GM21423 (cell line): ENCODE results near the gene HHATL.

ENCODE experiments used
- ATAC-seq: cut with Tn5 transposase; IDR thresholded peaks from one replicate; pipeline ENCODE4 v1.9.1; 2021; ENCODE audit warnings: mild to moderate bottlenecking, moderate library complexity; ENCODE audit not compliant: unreplicated experiment

Gene HHATL

DNA sequence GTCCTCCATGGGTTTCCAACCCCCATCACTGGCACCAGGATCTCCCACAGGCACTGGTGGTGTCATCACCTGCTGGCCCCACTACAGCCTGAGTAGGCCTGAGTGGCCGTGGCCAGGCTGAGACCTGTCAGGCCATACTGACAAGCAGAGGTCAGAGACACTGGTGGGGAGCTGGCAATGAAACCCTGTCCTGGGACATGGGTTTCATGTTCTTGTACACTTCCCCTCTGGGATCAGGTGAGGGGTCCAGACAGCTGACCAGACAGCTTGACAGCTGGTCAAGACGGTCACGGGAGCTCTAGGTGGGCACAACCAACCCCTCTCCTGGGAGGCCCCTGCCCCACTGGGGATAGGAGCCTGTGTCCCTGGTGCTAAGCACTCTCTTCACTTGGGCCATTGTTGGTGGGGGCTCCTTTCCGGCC, 36.0 kb downstream of the HHATL start:
- ATAC-seq: no peak

DNA sequence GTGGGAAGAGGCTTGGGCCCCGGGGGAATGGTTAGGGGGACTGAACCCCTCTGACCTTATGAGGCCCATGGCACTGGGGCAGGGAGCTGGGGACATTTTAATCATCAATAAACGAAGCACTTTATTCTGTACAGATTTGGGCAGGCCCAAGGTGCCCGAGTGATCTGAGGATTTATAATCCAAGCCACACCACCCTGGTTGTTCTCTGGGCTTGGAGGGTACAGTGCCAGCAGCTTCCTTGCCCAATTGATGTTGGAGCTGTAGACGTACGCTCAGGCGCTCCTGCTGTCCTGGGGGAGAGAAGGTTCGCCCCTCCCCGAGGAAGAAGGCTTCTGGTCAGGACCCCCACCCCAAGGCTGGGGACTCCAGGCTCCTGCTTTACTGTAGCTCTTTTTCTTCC, 36.6 kb downstream of the HHATL start:
- no peak for ATAC-seq

DNA sequence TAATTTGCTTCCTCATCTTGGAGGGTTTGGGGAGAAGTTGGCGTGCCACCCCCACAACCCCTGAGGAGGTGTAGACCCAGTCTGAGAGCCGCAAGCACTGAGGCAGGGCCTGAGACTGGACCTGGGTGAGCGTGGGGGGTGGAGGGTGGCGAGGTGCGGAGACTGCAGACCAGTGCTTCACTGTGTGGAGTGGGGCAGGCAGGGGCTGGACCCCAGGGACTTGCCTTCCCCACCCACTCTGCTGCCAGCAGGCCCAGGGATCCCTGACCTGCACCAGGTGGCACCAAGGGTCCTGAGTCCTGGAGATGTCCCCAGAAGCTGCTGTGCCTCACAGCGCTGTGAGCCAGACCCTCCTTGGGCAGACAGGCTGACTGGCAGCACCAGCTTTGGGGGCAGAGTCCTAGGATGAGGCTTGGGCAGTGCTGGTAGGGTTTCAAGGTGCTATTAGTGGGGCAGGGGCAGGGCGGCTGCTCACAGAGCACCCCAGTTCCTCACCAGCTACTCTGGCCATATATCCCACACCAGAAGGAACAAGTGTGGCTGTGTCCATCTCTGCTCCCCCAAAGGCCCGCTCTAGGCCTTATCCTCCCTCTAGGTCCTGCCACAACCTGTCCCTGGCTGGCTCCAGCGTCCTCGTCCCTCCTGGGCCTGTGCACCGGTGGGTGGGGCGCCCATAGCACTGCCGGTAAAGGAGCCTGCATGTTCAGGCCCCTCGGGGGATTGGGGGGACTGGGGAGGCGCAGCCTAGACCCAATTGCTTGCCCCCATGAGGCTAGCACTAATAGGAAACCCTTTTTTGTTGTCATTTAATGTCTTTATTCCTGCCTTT, 37.3 kb downstream of the HHATL start:
- ATAC-seq: no peak

DNA sequence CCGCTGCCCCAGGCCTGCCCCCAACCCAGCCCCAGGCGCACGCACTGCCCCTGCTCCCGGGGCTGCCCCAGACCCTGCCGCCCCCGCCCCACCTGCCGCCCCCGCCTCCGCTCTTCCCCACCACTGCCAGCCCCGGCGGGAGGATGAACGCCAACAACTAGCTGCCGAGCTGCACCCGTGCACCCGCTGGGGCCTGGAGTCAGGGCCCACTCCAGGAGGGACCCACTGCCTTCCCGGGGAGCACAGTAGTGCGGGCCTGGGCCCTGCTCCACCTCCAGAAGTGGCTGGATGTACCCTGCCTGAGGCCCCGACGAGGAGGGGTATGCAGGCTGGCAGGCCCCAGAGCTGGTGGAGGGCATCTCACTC, 38.2 kb downstream of the HHATL start:
- no peak for ATAC-seq

DNA sequence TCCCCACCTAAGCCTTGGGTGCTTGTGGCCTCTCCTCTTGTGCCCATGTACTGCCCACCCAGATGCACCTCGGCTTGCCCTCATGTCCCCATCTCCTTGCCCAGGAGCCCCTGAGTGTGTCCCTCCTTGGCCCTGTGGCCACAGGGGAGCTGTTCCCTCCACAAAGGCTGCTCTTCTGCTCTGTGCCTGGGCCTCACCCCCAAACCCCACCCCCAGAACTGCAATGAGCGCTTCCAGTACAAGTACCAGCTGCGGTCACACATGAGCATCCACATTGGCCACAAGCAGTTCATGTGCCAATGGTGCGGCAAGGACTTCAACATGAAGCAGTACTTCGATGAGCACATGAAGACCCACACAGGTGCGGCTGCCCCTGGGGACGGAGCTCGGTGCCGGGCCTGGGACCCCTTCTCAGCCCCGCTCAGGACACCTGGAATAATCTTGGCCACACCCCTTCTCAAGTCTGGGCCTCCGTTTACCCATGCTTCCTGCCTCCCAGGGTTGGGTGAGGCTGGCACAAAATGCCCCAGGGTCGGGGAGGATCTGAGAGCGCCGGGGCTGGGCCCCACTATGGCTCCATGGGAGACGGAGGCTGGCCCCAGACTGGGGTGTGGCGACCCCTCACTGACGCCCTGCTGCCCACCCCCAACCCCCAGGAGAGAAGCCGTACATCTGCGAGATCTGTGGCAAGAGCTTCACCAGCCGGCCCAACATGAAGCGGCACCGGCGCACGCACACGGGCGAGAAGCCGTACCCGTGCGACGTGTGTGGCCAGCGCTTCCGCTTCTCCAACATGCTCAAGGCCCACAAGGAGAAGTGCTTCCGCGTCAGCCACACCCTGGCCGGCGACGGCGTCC, 38.8 kb downstream of the HHATL start:
- peak; percentile 43 for ATAC-seq

DNA sequence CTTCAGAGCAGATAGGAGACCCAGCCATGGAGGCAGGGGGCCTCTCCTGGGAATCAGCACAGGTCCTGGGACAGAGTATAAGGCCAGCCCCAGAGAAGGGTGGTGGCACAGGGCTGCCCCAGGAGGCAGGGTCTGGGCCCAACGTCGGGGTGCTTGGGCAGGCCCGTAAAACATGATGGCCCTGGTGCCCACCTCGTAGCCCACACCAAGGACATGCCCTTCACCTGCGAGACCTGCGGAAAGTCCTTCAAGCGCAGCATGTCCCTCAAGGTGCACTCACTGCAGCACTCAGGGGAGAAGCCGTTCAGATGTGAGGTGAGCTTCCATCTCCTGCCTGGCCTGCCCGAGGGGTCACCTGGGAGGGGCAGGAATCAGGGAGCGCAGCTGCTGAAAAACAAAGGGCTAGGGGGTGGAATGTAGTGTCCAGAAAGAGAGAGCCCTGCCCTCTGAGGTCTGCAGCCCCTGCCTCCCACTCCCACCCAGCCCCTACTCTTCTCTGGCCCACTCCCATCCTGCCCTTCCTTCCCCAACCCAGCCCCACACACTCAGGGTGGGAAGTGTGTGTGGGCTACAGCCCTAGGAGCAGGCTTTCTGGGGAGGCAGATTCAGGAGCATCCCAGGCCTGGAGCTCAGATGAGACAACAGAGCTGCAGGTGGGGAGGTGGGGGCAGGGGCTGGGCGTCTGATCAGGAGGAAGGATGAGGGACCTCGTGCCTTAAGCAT, 39.6 kb downstream of the HHATL start:
- ATAC-seq: no peak

DNA sequence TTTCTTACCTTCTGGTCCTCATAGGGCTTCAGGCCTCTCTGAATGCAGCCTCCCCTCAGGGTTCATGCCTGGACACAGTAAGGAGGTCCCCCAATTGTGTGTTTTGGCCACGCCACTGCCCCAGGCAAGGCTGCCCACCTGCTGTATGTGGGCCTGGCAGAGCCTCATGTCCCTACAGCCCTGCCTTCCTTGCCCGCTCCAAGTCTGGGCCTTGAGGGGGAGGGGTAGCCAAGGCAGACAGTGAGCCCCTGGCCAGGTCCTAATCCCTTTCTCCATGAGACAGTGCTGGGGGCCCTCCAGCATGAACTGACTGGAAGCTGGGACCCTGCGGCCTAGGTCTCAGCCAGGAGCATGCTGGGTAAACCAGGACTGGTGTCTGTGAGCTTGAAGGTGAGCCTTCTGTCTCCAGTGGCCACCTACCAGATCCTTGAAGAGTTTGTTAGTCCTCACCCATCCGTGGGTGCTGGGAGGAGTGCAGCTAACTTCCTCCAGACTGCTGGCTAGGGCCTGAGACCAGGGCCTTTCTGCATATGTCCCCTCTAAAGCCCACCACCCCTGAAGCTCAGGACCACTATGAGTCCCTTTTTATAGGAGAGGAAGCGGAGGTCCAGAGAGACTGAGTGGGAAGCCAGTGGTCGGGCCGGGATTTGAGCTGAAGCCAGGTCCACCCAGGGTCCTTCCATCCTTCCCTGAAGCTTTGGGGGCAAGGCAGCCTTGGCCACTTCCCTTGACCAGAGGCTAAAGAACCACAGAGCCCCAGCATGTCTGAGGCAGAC, 40.4 kb downstream of the HHATL start:
- no peak for ATAC-seq

DNA sequence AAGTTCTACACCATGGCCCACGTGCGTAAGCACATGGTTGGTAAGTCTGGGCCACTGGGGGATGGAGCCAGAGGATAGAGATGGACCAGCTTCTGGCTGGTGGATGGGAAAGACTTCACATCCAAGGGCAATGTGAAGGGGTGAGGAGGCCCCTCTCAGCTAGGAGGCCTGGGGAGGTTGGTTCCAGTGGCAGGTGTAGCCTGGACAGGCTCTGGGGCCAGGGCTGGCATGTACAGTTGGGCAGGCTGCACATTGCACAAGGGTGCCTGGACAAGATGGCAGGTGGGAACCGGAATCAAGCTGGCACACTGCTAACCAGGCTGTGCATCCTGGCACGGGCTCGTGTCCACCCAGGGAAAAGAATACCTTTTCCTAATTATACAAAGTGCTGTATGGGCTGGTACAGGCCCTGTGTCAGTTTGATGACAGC, 41.0 kb downstream of the HHATL start:
- ATAC-seq: no peak

DNA sequence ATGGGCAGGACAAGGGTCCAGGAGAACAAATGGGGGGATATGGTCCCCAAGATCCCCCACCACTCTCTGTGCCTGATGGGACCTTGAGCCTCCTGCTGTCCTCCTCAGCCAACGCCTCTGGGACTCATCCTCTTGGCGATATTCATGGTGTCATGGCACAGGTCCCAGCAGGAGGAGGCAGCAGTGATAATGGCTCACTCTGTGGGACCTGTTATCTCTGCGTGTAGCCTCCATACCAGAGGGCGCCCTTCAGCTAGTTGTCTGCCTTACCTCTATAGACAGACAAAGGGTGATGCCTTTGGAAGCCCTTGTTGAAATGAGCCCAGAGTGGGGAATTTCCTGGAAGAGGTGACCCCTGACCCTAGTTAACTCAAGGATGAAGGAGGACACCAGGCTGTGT, 41.7 kb downstream of the HHATL start:
- no peak for ATAC-seq

DNA sequence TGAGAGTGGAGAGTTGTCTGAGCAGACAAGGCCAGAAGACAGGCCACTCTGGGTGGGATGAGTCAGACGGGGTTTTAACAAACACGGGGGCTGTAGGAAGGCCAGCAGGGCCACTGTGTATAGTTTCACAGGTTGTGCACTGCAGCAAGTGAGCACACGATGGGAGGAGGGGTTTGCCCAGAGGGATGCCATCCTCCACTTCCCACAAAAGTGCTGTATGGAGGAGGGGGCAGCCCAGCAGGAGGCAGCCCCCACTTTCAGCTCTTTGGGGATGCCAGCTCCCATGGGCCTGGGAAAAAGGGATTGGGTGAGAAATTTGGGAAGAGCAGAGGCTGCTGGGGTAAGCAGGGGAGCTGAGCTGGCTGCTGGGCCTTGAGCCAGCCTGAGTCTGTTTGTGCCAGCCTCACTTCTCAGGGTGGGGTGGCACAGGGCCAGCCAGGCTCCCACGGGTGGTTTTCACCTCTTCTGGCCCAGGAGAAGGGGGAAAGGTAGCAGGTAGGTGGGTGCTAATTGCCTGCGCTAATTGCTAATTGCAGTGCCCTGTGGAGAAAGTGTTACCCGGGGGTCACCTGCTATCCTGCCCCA, 42.4 kb downstream of the HHATL start:
- ATAC-seq: no peak

DNA sequence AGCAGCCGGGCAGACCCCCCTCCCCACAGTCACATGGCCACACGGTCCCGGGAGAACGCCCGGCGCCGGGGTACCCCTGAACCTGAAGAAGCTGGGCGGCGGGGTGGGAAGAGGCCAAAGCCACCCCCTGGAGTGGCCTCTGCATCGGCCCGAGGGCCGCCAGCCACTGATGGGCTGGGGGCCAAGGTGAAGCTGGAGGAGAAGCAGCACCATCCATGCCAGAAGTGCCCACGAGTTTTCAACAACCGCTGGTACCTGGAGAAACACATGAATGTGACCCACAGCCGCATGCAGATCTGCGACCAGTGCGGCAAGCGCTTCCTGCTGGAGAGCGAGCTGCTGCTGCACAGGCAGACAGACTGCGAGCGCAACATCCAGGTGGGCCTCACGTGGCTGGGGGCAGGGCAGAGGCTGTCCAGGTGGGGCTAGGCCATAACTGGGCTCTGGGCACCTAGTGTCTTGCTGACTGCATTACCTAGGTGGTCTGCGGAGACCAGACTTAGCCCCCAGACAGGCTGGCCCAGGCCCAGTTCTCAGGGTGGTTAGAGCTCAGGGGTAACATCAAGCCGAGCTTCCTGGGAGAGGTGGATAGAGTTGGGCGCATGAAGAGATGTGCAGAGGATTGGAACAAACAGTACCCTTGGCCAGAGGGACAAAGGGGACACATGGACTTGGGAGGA, 43.0 kb downstream of the HHATL start:
- no peak for ATAC-seq

DNA sequence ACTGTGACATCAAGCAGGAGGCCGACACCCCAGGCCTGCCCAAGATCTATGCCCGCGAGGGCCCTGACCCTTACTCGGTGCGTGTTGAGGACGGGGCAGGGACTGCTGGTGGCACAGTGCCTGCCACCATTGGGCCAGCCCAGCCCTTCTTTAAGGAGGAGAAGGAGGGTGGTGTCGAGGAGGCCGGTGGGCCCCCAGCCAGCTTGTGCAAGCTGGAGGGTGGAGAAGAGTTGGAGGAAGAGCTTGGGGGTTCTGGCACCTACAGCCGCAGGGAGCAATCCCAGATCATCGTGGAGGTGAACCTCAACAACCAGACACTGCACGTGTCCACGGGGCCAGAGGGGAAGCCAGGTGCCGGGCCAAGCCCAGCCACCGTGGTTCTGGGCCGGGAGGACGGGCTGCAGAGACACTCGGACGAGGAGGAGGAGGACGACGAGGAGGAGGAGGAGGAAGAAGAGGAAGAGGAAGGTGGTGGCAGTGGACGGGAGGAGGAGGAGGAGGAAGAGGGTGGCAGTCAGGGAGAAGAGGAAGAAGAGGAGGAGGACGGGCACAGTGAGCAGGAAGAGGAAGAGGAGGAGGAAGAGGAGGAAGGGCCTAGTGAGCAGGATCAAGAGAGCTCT, 43.7 kb downstream of the HHATL start:
- no peak for ATAC-seq

DNA sequence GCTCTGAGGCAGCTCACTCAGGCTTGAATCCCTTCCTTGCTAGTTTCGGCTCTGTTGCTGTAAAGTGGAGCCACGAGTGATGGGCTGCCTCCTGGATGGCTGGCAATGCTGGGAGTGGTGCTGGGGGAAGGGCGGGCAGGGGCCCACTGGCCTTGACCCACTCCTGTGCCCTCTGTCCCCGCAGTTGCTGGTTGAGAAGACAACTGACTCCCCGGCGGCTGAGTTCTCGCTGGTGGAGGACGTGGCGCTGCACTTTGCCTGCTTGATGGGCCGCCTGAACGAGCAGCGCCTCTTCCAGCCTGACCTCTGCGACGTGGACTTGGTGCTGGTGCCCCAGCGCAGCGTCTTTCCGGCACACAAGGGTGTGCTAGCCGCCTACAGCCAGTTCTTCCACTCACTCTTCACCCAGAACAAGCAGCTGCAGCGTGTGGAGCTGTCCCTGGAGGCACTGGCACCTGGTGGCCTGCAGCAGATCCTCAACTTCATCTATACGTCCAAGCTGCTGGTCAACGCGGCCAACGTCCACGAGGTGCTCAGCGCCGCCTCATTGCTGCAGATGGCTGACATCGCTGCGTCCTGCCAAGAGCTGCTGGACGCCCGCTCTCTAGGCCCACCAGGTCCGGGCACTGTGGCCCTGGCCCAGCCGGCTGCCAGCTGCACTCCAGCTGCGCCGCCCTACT, 44.4 kb downstream of the HHATL start:
- ATAC-seq: no peak

DNA sequence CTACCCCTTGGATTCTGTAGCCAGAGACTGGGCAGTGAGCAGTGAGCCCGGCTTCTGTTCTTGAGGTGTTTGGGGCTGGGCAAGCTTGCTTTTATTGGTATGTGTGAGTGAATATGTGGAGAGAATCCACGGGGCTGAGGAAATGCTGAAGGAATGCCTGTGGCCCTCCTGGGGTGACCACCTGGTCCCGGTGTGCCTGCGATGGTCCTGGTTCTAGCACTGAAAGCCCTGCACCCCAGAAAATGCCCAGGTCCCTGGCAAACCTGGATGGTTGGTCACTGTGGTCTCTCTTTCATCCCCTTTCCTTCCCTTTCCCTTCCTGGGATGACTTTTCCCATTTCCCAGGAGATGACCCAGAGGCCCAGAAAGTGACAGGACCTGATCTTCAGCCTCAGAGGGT, 44.9 kb downstream of the HHATL start:
- ATAC-seq: no peak

DNA sequence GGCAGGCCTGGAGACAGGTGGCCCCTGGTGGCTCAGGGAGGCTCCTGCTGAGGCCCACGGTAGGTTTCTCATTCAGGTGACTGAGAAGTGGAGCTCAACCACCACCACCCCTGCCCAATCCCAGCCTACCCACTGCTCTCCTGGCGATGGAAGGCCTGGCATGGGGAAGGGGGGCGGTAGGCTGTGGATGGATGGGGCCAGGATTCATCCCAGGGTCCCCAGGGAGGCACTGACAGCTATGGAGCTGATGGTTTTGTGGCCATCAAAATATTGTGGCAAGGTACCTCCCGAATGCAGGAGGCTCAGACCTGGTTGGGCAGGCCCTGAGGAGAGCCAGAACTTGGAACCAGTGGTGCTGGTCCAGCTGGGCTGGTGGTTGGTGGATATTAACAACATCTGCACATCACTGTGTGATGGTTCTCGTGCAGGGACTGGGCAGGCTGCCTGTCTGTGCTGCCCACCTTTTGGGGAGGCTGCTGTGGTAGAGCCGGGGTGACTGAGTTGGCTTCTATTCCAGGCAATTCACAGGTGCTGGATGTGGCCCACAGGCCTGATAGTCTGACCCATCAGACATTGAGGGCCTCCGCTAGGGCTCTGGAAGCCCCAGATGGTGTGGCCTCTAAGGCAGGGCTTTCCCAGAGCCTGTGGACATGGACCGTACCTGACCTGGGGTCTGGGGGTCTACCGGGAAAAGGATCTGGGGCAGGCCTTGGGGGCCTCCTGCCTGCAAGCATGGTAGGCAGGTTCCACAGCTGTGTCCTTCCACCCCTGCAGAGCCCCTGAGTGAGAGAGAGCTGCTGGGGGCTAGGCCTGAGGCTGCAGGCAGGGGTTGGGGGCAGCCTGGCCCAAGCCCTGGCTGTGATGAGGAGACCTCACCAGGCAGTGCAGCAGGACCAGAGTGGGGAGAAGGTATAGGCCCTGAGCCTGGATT, 45.7 kb downstream of the HHATL start:
- ATAC-seq: no peak

DNA sequence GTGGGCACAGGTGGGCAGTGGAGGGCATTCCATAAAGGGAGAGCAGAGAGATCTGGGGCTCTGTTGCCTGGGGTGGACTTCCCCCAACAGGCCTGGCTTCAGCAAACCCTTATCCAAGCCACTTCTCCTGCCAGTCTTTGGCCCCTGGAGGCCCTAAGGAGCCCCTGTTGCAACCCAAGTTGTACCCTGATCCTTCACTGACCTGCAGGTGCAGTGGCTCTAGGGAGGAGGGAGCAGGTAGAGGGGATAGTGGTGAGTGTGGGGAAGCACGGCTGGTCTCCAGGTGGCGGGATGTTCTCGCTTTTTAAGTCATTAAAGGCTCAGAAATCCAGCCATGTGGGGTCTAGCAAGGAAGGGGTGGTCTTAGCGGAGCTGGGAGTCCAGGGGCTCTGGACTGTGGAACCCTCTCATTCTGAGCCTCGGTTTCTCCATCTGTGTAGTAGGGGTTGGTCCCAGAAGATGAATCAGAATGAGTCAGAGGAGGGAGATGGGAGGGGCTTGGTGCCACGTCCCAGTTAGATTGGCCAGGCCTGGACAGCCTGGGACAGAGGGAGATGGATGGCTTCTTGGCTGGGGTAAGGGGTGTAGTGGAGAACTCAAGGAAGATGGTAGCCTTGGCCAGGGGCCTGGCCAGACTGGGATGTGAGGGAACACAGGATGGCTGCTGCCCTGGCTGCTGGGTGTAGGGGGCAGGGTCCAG, 46.5 kb downstream of the HHATL start:
- no peak for ATAC-seq

DNA sequence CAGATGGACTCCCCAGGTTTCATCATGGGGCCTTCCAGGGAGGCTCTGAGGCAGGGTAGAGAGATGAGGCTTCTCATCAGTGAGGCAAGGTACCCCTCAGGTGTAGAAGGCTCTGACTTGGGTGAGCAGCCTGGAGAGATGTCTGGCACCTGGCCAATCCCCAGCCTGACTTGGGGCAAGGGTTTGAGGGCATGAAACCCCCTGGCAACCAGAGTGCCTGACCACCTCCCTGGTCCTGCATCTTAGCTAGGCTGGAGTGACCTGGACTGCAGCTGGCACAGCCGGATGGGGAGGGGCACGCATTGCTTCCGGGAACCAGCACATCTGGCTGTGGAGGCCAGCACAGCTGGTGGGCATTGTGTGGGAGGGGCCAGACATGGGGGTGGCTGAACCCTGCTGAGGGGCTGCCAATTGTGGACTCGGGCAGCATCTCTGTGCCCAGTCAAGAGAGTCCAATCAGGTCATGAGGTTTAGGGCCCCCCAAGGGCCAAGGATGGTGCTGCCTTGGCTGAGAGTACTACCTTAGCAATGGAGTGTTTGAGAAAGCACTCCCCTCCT, 47.2 kb downstream of the HHATL start:
- ATAC-seq: no peak
